ENCODE results near the gene DEPP1. TPM values are rescaled to one million over a fixed set of nuclear protein-coding genes. Genes with fewer than 3 reads are reported as not detected.

The DEPP1 gene, protein sequence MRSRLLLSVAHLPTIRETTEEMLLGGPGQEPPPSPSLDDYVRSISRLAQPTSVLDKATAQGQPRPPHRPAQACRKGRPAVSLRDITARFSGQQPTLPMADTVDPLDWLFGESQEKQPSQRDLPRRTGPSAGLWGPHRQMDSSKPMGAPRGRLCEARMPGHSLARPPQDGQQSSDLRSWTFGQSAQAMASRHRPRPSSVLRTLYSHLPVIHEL
- 2.0 and 2.9 TPM in 2 replicates for total RNA-seq (2014; rRNA removed; shearing (Covaris generic))

DNA sequence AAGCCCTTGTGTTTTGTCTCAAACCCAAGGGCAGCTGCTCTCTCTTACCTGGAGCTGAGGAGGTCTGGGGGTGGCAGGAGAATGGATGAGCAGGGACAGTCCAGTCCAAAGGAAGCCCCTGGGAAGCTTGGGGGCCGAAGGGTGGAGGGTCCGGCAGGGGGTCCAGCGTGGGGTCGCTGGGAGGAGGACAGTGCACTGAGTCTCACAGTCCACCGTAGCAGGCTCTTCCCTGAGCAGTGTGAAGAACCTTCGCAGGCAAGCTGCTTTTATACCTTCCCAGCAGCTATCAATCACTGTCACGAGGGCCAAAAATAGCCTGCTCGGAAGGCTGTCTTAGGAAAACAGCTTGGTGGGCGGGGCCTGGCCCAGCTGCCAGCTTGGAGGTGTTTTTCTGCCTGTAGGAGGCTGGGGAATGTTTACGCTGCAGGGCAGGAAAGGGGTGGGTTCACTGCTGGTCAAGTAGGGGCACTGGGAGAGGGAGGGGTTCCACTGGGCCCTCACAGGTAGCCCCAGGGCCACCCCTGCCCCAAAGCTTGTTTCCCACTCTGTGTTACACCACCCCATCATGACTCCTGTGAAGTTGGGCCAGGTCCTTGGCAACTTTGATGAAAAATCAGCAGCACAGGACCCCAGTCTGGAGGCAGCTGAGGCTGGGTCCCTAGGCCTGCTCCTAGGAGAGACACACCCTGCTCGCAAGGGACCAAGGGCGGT lies at the start of gene DEPP1:
Gene DEPP1 (minus strand): TSS at position 240 of the 711 bp plus-strand sequence. CDS start 779 bp downstream, outside the sequence.

DNA sequence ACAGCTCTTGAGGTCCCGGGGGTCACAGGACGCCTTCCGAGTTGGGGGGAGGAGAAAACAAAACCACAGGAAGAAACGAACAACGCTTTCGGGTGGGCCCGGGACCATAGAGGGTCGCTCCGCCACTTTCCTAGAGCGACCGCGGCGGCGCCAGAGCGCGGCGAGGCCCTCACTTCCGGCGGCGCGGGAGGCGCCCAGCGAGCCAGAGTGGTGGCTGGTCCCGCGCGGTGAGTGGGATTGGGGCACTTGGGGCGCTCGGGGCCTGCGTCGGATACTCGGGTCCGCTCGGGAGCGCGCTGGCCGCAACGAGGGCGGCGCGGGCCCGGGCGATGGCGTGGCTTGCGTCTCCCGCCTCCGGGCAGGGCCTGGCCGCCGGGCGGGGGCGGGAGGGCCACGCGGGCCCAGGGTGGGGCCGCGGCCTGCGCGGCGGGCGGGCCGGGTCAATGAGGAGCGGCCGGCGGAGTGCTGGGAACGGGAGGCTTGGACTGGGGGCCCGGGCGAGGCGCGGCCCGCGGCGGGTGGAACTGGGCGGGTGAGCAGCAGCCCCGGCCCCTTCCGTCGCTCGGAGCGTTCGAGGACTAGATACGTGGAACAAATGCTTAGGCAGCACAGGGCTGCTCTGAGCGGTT lies 22.3 kb upstream of the DEPP1 start, which contains the start of gene ZNF22:
Gene ZNF22 (plus strand): TSS at position 172 of the 629 bp plus-strand sequence. CDS start 2,446 bp downstream, outside the sequence.

DNA sequence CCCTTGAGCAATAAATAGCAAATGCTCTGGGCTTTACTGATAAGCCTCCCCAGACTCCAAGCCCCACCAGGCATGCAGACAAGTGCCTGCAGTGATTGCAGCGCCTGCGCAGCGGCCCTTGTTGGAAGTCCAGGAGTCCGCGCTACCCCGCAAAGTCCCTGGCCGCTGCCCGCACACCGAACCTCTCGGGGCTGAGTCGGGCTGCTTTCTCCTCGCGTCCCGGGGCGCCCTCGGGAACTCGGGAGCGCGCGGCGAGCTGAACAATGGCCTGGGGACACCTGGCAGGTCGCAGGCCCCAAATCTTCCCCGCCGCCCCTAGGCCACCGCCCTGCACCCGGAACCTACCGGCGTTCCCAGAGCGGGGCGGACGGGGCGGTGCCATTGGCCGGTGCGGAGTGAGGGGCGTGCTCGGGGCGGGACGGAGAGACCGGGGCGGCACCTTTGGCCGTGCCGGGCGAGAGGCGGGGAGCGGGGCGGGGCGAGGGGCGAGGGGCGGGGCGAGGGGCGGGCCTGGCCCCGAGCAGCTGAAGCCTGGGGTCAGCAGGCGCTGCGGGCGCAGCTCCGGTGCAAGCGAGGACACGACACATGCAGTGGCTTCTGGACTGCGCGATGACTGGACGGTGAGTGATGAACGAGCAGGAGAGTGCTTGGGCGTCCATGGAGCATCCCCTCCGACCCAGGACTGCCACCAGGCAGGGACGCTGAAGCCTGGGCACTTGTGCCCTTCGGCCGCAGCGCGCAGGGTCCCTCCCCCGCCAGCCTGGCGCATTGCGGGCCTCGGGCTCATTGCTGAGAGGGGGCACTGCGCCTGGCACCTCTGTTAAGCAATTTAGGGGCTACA lies 19.1 kb downstream of the DEPP1 start, which contains the start of gene RASSF4:
Gene RASSF4 (plus strand): TSS at position 556 of the 841 bp plus-strand sequence. CDS start 10,401 bp downstream, outside the sequence.

Other genes with a start within 250 kb of the DEPP1 start
- gene TMEM72, start 67.5 kb downstream of the DEPP1 start, total RNA-seq (2014; rRNA removed; shearing (Covaris generic)), result 0.08 TPM in 1 of 2 replicates, not detected in the other
- gene RASSF4, start 19.0 kb downstream of the DEPP1 start, total RNA-seq (2014; rRNA removed; shearing (Covaris generic)), result 1.7 and 2.6 TPM in 2 replicates
- 10.0 and 13.1 TPM in 2 replicates for gene ZNF22, start 22.1 kb upstream of the DEPP1 start, total RNA-seq (2014; rRNA removed; shearing (Covaris generic))

Measured in A375 (cell line).